Hepatocyte (in vitro differentiated cells): ENCODE measurements around the gene PCOLCE2.

Experiments used
- EZH2phosphoT487 ChIP-seq: fragments of 200-600 bp; sonication (generic); IDR thresholded peaks from one replicate; pipeline ENCODE4 v1.6.1; 2018; ENCODE audit warnings: antibody characterized with exemption, mild to moderate bottlenecking, low read depth, moderate library complexity; ENCODE audit not compliant: unreplicated experiment, severe bottlenecking
- TF ChIP-seq, protein P1 (sequence below): fragments of 200-600 bp; sonication (generic); IDR thresholded peaks from 2 replicates; pipeline ENCODE4 v1.5.1; 2016; ENCODE audit warnings: antibody characterized with exemption, mild to moderate bottlenecking; ENCODE audit not compliant: poor library complexity

DNA sequence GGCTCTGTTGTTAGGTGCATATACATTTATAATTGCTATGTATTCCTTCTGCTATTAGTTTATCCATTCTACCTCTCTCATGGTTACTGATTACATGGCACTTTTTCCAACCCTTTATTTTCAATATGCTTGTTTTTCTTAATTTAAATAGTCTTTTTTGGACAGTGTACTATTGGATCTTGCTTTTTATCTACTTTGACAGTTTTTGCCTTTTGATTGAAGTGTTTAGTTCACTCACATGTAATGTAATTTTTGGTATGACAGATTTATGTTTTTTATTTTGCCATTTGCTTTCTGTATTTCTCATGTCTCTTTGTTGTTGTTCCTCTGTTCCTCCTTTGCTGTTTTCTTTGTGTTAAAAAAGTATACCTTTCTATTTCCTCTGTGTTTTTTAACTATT lies 120.5 kb downstream of the PCOLCE2 start:
- TF ChIP-seq, protein P1, sequence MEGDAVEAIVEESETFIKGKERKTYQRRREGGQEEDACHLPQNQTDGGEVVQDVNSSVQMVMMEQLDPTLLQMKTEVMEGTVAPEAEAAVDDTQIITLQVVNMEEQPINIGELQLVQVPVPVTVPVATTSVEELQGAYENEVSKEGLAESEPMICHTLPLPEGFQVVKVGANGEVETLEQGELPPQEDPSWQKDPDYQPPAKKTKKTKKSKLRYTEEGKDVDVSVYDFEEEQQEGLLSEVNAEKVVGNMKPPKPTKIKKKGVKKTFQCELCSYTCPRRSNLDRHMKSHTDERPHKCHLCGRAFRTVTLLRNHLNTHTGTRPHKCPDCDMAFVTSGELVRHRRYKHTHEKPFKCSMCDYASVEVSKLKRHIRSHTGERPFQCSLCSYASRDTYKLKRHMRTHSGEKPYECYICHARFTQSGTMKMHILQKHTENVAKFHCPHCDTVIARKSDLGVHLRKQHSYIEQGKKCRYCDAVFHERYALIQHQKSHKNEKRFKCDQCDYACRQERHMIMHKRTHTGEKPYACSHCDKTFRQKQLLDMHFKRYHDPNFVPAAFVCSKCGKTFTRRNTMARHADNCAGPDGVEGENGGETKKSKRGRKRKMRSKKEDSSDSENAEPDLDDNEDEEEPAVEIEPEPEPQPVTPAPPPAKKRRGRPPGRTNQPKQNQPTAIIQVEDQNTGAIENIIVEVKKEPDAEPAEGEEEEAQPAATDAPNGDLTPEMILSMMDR: no peak
- TF ChIP-seq EZH2phosphoT487: no peak
